GM18858 (cell line): Measurements from ENCODE around the gene ARHGAP33.
A peak's percentile ranks its signal among the peaks of the same experiment; 100 is the strongest.
"Not testable (repeated sequence)": the region's sequence is repeated elsewhere in the genome, so short reads cannot be mapped to it uniquely, and the experiment has no call there.

Experiments used
- ATAC-seq: cut with Tn5 transposase; IDR thresholded peaks from one replicate; pipeline ENCODE4 v1.9.1; 2021; ENCODE audit not compliant: unreplicated experiment

Gene ARHGAP33

GRCh38 chr19:35754370-35755130 is 20.8 kb upstream of the ARHGAP33 start:
- no peak for ATAC-seq

- ATAC-seq: no peak
These were observed 20.2 kb upstream of the ARHGAP33 start for GRCh38 chr19:35755131-35755549.

DNA sequence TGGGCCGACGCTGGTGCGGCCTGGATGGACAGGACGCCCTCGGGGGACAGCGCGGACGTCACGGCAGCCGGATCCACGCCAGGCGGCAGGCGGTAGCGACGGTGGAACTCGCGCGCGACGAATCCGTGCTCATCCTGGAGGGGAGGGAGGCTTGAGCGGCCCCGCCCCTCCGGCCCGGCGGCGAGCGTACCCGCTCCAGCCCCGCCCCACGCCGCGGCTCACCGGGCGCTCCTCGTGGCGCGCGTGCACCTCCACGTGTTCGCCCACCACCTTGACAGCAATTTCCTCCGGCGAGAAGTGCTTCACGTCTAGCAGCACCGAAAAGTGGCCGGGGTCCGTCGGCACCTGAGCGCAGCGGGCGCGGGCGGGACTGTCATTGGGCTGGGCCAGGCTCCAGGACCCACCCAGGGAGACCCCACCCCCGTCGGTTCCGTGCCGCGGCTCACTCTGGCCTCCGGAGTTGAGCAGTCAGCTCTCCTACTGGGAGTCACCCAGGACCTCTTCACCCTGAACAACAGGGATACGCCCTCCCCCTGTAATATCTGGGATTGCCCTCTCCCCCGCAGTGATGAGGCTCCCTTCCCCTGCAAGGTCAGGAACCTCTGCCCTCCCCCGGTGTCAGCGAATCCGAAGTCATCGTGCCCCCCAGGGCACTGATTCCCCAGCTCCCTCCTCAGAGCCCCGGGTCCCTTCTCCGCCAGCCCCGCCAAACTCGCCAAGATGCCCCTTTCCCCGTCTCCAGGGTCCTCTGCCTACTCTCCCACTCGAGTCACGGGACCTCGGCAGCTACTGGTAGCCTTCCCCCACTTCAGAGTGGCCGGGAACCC is 19.6 kb upstream of the ARHGAP33 start:
- ATAC-seq: no peak

DNA sequence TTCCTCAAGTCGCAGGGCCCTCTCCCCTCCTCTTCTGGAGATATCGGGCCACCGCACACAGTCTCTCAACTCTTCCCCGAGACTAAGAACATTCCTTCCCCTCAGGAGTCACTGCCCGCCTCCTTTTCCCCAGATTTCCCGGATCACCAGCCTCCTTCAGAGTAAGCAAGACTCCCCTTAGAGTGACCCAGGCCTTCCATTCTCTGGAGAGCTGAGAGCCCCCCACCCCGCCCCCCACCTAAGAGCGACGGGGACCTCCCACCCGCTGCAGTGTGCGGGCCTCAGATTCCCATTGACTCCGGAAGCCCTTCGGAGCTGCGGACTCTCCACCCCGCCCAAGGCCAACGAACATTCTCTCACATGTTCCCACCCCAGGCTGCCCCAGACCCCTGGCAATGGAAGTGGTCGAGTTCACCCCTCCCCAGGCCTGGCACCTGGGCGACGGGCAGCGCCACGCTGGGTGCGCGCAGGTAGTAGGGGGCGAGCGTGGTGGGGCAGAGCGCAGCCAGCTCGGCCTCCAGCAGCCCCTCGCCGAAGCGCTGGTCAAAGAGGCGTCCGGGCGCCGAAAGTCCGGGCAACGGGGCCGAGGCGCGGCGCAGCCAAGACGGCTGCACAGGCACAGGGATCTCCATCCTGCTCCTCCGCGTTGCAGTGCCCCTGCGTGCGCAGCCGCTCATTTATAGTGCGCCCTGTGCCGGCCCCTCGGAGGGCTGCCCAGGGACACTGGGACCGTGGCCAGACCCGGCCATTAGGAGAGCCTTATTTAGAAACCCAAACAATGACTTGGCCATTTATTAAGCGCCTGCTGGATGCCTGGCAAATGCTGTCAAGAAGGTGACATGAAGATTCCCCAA is 18.8 kb upstream of the ARHGAP33 start, which contains the start of gene HSPB6:
Gene HSPB6 (minus strand): TSS at position 653 of the 854 bp plus-strand sequence. CDS start 21 bp downstream, at position 632.
- ATAC-seq: no peak

DNA sequence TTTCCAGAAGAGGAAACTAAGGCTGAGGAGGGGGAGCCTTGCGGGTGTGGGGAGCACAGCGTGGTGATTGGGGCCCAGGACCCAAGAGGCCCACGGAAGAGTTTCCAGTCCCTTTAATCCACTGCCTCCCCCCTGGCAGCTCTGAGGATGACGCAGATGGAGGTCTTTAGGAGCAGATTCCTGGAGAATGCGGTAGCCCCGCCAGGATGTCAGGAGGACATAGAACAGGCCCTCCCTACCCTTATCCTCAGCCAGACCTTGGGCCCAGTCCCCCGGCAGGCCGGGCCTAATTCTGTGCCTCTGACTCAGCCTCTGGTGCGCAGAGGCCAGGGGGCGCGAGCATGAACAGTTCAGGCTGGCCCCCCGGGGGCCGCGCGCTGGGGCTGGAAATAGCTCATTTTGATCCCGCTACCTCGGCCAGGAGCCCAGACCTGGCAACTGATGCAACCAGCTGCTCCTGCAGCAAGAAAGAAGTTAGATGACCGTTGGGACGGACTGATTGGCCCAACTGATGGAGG is 18.1 kb upstream of the ARHGAP33 start:
- no peak for ATAC-seq

- peak; percentile 92 for ATAC-seq
These were observed 17.4 kb upstream of the ARHGAP33 start, which contains the start of gene PROSER3 for GRCh38 chr19:35757749-35758608. TSS of gene PROSER3 (plus strand) at chr19:35758176. CDS start at chr19:35758216, 40 bp downstream.

DNA sequence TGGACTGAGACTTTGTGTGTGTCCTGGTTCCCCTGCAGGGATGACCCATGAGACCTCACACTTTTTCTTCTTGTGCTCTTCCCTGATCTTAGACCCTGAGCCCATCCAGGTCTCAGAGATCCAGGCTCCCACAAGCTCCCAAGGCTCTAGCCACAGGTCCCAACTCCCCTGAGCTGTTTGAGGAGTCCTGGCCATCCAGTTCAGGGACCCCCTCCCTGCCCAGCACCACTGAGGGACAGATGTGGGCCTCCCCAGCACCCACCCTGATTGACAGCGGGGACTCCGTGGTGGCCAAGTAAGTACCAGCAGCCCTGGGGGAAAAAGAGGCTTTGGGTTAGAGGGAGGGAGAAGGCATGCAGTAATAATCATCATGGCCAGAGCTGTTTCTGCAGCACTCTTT is 15.7 kb upstream of the ARHGAP33 start:
- no peak for ATAC-seq

DNA sequence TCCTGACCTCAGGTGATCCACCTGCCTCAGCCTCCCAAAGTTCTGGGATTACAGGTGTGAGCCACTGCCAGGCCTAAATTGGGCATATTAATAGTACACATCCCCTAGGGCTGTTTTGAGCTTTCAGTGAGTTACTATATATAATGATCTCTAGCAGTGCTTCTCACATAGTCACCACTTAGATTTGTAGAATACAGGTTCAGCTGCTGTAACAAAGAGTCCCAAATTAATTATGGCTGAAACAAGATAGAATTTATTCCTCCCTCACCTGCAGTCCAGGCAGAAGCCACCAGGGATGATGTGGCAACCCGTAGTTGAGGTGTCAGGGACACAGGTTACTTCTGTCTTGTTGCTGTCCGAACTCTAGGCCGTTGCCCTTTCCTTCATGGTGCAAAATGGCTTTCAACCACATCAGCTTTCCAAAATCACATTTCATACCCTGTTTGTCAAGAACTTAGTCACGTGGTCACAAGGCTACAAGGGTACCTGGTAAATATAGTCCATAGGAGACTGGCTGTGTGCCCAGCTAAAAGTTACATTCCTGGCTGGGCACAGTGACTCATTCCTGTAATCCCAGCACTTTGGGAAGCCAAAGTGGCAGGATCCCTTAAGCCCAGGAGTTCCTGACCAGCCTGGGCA is 14.5 kb upstream of the ARHGAP33 start:
- ATAC-seq: no peak

- ATAC-seq: no peak
These were observed 10.7 kb upstream of the ARHGAP33 start for GRCh38 chr19:35764432-35765315.

- ATAC-seq: no peak
These were observed 8.7 kb upstream of the ARHGAP33 start for GRCh38 chr19:35766571-35767104.

DNA sequence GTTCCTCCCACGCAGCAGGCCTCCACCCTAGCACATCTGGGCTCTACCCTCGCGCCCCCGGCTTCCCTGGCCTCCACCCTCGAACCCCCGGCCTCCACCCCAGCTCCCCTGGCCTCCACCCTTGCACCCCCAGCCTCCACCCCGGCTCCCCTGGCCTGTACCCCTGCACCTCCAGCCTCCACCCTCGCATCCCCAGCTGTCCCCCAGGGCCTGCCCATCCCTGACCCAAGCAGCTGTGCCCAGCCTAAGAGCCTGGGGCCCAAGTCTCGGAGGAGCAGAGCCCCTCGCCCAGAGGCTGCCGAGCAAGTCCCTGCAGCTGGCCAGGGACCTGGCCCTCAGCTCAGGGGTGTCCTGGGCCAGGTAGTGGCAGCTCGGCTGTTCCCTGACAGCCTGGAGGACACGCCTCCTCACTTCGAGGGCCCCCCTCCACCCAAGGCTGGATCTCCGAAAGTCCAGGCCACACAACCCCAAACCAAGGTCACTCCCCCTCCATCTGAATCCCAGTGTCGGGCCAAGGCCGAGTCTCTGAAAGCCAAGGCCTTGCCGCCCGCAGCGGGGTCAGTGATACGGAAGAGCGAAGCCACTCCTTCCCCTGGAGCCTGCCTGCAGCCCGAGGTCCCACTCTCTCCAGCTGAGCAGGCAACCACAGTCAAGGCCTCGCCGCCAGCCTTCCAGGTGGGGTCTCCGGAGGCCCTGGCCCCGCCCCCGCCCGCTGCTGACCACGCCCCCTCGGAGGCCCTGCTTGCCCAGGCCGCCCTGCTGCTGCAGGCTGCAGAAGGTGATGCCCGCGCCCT is 7.9 kb upstream of the ARHGAP33 start:
- ATAC-seq: no peak

DNA sequence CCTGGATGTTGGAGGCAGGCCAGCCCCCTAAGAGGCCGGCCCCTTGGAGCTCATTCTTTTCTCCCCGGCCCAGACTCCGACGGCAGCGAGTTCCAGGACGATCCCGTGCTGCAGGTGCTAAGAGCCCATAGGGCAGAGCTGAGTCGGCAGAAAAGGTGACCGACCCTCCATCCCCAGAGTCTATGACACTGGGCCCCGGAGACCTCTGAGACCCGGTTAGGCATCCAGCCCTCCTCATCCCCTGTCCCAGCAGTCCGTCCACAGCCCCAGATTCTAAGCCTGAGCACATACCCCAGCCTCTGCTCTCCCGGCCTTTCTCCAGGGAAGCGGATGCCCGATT is 7.3 kb upstream of the ARHGAP33 start:
- no peak for ATAC-seq

DNA sequence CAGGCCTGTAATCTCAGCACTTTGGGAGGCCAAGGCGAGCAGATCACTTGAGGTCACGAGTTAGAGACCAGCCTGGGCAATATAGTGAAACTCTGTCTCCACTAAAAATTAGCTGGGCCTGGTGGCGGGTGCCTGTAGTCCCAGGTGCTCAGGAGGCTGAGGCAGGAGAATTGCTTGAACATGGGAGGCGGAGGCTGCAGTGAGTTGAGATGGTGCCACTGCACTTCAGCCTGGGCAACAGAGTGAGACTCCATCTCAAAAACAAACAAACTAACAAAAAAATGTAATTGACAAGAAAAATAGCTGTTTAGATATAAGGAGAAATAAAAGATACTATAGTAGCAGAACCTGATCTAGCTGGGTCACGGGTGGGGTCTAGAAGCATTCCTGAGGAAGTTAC is 3.0 kb upstream of the ARHGAP33 start:
- ATAC-seq: not testable (repeated sequence)

DNA sequence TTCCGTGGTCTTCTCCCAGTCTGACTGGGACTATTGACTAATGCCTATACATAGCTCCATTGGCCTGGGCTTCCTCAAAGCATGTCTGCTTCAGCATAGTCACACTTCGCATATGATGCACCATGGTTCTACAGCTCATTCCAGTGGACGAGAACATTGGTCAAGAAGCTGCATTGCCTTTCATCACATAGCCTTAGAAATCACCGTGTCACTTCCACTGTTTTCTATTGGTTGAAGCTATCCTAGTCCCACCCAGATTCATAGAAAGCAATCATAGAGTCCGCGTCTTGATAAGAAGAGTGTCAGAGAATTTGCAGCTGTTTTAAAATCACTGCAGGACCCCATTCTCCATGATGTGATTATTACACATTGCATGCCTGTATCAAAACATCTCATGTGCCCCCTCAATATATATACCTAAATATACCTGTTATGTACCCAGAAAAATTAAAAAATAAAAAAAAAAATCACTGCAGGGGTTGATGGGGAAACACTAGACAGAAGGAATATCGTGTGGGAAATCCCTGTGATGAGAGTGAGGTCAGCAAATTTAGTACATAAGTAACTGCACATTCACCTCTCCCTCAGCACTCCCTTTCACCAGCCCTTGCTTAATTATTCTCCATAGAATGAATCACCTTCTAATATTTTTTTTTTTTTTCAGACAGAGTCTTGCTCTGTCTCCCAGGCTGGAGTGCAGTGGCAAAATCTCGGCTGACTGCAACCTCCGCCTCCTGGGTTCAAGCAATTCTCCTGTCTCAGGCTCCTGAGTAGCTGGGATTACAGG is 2.2 kb upstream of the ARHGAP33 start:
- ATAC-seq: no peak

GRCh38 chr19:35774274-35775045 is 904 bp upstream of the ARHGAP33 start:
- ATAC-seq: no peak

GRCh38 chr19:35775046-35775297 is 392 bp upstream of the ARHGAP33 start:
- no peak for ATAC-seq
